ENCODE results near the gene SPP2.

DNA sequence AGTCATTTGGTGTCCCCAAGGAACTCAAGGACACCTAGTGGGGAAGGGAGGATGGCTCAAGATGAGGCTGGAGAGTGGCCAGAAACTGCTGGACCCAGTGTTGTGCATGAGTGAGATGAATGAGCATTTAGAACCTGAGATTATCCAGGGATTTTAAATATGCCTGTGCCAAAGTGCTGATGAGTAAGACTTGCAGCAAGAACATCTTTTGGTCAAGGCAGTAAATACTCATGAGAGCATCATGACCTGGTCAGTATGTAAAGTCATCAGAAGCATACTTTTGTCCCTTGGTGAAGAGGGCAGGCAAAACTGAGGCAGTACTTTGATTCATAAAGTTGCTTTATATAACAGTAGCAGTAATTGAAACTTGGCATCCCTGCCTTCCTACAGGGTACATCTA is 3.1 kb upstream of the SPP2 start:
- TF ChIP-seq EZH2 (IDR thresholded peaks at IDR 0.05; ENCODE audit: insufficient read depth, poor library complexity, severe bottlenecking) (no peak), EZH2phosphoT487 (IDR thresholded peaks at IDR 0.05; ENCODE audit: insufficient read depth, low read depth) (no peak)

Measured in GM23248 (cell line).